ENCODE measurements around the gene PARP8. TPM values are rescaled to one million over a fixed set of nuclear protein-coding genes. Genes with fewer than 3 reads are reported as not detected.

The PARP8 gene
- total RNA-seq, 1 experiment from 2014 or later, result 23.2 TPM

DNA sequence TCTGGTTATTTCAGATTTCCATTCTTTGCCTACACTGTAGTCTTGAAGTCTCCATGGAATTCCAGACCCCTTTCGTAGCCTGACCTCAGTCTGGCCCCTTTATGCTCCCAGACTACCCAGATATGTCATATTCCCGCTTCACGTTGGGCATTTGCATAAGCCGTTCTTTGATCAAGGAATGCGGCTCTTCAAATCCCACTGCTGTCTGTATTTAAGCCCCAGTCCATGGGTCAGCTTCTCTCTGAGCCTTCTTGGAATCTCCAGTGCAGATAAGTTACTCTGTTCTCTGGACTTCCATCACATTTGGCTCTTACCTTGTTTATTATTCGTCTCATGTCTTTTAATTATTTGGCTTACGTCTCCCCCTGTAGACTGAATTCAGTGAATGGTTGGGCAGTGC is 97.4 kb downstream of the PARP8 start (continued):
- TF ChIP-seq, protein P1, sequence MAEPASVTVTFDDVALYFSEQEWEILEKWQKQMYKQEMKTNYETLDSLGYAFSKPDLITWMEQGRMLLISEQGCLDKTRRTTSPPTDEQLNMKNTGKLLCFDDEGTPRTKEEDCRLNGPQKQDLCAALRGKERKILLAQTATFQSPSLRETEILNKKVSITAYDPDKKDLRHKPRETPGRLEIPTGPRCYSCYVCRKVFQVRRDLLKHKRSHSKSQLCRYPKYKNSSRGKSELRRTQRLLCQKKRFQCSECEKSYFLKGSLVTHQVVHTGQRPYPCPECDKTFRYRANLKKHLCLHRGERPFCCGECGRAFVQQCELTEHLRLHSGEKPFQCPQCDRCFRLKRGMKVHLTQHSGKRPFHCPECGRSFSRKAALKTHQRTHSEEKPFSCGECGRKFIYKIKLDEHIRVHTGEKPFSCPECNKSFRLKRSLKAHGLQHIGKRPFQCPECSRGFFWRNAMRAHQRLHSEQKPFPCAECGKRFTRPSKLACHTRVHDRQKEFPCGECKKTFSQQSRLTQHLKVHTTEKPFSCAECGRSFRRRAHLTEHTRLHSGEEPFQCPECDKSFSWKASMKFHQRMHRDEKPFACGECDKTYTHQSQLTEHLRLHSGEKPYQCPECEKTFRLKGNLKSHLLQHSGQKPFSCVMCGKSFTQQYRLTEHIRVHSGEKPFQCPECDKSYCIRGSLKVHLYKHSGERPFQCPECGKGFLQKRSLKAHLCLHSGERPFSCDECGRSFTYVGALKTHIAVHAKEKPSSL (CRISPR knock-in tag; conservative IDR thresholded peaks at IDR 0.05), result no peak

DNA sequence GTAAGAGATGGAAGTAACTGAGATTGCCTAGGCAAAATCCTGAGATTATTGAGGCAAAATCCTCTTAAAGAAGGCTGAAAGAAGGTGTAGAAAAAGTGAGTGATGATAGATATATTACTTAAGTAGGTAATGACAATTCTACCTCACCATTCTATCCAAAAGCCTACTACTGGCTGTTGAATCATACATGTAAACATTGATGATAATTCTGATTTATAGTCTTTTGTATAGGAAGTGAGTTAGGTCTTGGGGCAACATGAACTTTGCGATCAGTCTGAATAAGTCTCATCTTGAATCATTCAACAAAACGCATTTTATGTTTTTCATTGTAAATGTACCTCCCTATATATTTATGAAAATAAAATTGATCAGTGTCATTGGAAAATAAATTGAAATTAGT is 99.6 kb downstream of the PARP8 start:
- ChIA-PET POLR2A (no interaction called here), CTCF (no interaction called here)
- DNase-seq (ENCODE audit: low spot score) (no peak), ATAC-seq (no peak)
- no peaks in the 10 kb centered on the region for H3K27me3 Mint-ChIP-seq (ENCODE audit: low read depth)
- no peak overlapping the region for H3K27ac Mint-ChIP-seq
- H3K4me1 Mint-ChIP-seq, result peaks cover 8% of the 10 kb centered on the region
- no peak overlapping the region for H3K4me3 Mint-ChIP-seq
- peaks cover 5% of the 10 kb centered on the region for H3K36me3 Mint-ChIP-seq
- H3K9me3 Mint-ChIP-seq, result no peaks in the 10 kb centered on the region
- TF ChIP-seq, protein P2, sequence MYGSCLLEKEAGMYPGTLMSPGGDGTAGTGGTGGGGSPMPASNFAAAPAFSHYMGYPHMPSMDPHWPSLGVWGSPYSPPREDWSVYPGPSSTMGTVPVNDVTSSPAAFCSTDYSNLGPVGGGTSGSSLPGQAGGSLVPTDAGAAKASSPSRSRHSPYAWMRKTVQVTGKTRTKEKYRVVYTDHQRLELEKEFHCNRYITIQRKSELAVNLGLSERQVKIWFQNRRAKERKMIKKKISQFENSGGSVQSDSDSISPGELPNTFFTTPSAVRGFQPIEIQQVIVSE (CRISPR knock-in tag; IDR thresholded peaks at IDR 0.05; ENCODE audit: borderline replicate concordance), result no peak
- TF ChIP-seq, protein P3, sequence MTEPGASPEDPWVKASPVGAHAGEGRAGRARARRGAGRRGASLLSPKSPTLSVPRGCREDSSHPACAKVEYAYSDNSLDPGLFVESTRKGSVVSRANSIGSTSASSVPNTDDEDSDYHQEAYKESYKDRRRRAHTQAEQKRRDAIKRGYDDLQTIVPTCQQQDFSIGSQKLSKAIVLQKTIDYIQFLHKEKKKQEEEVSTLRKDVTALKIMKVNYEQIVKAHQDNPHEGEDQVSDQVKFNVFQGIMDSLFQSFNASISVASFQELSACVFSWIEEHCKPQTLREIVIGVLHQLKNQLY (CRISPR knock-in tag; IDR thresholded peaks at IDR 0.05), result no peak
- TF ChIP-seq ZBTB21 (CRISPR knock-in tag; IDR thresholded peaks at IDR 0.05; ENCODE audit: borderline replicate concordance), result no peak
- TF ChIP-seq, protein P4, sequence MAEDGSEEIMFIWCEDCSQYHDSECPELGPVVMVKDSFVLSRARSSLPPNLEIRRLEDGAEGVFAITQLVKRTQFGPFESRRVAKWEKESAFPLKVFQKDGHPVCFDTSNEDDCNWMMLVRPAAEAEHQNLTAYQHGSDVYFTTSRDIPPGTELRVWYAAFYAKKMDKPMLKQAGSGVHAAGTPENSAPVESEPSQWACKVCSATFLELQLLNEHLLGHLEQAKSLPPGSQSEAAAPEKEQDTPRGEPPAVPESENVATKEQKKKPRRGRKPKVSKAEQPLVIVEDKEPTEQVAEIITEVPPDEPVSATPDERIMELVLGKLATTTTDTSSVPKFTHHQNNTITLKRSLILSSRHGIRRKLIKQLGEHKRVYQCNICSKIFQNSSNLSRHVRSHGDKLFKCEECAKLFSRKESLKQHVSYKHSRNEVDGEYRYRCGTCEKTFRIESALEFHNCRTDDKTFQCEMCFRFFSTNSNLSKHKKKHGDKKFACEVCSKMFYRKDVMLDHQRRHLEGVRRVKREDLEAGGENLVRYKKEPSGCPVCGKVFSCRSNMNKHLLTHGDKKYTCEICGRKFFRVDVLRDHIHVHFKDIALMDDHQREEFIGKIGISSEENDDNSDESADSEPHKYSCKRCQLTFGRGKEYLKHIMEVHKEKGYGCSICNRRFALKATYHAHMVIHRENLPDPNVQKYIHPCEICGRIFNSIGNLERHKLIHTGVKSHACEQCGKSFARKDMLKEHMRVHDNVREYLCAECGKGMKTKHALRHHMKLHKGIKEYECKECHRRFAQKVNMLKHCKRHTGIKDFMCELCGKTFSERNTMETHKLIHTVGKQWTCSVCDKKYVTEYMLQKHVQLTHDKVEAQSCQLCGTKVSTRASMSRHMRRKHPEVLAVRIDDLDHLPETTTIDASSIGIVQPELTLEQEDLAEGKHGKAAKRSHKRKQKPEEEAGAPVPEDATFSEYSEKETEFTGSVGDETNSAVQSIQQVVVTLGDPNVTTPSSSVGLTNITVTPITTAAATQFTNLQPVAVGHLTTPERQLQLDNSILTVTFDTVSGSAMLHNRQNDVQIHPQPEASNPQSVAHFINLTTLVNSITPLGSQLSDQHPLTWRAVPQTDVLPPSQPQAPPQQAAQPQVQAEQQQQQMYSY (CRISPR knock-in tag; IDR thresholded peaks at IDR 0.05), result no peak
- TF ChIP-seq, protein P5, sequence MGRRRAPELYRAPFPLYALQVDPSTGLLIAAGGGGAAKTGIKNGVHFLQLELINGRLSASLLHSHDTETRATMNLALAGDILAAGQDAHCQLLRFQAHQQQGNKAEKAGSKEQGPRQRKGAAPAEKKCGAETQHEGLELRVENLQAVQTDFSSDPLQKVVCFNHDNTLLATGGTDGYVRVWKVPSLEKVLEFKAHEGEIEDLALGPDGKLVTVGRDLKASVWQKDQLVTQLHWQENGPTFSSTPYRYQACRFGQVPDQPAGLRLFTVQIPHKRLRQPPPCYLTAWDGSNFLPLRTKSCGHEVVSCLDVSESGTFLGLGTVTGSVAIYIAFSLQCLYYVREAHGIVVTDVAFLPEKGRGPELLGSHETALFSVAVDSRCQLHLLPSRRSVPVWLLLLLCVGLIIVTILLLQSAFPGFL (CRISPR knock-in tag; IDR thresholded peaks at IDR 0.05; ENCODE audit: borderline replicate concordance), result no peak
- TF ChIP-seq, protein P6, sequence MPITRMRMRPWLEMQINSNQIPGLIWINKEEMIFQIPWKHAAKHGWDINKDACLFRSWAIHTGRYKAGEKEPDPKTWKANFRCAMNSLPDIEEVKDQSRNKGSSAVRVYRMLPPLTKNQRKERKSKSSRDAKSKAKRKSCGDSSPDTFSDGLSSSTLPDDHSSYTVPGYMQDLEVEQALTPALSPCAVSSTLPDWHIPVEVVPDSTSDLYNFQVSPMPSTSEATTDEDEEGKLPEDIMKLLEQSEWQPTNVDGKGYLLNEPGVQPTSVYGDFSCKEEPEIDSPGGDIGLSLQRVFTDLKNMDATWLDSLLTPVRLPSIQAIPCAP (CRISPR knock-in tag; IDR thresholded peaks at IDR 0.05), result no peak
- TF ChIP-seq, protein P7, sequence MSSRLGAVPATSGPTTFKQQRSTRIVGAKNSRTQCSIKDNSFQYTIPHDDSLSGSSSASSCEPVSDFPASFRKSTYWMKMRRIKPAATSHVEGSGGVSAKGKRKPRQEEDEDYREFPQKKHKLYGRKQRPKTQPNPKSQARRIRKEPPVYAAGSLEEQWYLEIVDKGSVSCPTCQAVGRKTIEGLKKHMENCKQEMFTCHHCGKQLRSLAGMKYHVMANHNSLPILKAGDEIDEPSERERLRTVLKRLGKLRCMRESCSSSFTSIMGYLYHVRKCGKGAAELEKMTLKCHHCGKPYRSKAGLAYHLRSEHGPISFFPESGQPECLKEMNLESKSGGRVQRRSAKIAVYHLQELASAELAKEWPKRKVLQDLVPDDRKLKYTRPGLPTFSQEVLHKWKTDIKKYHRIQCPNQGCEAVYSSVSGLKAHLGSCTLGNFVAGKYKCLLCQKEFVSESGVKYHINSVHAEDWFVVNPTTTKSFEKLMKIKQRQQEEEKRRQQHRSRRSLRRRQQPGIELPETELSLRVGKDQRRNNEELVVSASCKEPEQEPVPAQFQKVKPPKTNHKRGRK (CRISPR knock-in tag; IDR thresholded peaks at IDR 0.05; ENCODE audit: borderline replicate concordance), result no peak
- TF ChIP-seq EMX1 (CRISPR knock-in tag; IDR thresholded peaks at IDR 0.05), result no peak
- TF ChIP-seq, protein P8, sequence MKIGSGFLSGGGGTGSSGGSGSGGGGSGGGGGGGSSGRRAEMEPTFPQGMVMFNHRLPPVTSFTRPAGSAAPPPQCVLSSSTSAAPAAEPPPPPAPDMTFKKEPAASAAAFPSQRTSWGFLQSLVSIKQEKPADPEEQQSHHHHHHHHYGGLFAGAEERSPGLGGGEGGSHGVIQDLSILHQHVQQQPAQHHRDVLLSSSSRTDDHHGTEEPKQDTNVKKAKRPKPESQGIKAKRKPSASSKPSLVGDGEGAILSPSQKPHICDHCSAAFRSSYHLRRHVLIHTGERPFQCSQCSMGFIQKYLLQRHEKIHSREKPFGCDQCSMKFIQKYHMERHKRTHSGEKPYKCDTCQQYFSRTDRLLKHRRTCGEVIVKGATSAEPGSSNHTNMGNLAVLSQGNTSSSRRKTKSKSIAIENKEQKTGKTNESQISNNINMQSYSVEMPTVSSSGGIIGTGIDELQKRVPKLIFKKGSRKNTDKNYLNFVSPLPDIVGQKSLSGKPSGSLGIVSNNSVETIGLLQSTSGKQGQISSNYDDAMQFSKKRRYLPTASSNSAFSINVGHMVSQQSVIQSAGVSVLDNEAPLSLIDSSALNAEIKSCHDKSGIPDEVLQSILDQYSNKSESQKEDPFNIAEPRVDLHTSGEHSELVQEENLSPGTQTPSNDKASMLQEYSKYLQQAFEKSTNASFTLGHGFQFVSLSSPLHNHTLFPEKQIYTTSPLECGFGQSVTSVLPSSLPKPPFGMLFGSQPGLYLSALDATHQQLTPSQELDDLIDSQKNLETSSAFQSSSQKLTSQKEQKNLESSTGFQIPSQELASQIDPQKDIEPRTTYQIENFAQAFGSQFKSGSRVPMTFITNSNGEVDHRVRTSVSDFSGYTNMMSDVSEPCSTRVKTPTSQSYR (CRISPR knock-in tag; IDR thresholded peaks at IDR 0.05), result no peak
- TF ChIP-seq, protein P9, sequence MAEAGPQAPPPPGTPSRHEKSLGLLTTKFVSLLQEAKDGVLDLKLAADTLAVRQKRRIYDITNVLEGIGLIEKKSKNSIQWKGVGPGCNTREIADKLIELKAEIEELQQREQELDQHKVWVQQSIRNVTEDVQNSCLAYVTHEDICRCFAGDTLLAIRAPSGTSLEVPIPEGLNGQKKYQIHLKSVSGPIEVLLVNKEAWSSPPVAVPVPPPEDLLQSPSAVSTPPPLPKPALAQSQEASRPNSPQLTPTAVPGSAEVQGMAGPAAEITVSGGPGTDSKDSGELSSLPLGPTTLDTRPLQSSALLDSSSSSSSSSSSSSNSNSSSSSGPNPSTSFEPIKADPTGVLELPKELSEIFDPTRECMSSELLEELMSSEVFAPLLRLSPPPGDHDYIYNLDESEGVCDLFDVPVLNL (CRISPR knock-in tag; IDR thresholded peaks at IDR 0.05; ENCODE audit: borderline replicate concordance, low read depth), result no peak
- TF ChIP-seq NR3C1 (CRISPR knock-in tag; conservative IDR thresholded peaks at IDR 0.05; ENCODE audit: low read depth), result no peak
- no peak for TF ChIP-seq ZNF121 (CRISPR knock-in tag; IDR thresholded peaks at IDR 0.05)
- no peak for TF ChIP-seq TEAD4 (CRISPR knock-in tag; IDR thresholded peaks at IDR 0.05)
- TF ChIP-seq, protein P10, sequence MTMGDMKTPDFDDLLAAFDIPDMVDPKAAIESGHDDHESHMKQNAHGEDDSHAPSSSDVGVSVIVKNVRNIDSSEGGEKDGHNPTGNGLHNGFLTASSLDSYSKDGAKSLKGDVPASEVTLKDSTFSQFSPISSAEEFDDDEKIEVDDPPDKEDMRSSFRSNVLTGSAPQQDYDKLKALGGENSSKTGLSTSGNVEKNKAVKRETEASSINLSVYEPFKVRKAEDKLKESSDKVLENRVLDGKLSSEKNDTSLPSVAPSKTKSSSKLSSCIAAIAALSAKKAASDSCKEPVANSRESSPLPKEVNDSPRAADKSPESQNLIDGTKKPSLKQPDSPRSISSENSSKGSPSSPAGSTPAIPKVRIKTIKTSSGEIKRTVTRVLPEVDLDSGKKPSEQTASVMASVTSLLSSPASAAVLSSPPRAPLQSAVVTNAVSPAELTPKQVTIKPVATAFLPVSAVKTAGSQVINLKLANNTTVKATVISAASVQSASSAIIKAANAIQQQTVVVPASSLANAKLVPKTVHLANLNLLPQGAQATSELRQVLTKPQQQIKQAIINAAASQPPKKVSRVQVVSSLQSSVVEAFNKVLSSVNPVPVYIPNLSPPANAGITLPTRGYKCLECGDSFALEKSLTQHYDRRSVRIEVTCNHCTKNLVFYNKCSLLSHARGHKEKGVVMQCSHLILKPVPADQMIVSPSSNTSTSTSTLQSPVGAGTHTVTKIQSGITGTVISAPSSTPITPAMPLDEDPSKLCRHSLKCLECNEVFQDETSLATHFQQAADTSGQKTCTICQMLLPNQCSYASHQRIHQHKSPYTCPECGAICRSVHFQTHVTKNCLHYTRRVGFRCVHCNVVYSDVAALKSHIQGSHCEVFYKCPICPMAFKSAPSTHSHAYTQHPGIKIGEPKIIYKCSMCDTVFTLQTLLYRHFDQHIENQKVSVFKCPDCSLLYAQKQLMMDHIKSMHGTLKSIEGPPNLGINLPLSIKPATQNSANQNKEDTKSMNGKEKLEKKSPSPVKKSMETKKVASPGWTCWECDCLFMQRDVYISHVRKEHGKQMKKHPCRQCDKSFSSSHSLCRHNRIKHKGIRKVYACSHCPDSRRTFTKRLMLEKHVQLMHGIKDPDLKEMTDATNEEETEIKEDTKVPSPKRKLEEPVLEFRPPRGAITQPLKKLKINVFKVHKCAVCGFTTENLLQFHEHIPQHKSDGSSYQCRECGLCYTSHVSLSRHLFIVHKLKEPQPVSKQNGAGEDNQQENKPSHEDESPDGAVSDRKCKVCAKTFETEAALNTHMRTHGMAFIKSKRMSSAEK (CRISPR knock-in tag; IDR thresholded peaks at IDR 0.05; ENCODE audit: borderline replicate concordance), result no peak
- TF ChIP-seq PRRX2 (CRISPR knock-in tag; IDR thresholded peaks at IDR 0.05), result no peak

All from WTC11 (cell line).